ENCODE results near the gene KIF17.
A peak's percentile ranks its signal among the peaks of the same experiment; 100 is the strongest.

- TF ChIP-seq, protein P1, sequence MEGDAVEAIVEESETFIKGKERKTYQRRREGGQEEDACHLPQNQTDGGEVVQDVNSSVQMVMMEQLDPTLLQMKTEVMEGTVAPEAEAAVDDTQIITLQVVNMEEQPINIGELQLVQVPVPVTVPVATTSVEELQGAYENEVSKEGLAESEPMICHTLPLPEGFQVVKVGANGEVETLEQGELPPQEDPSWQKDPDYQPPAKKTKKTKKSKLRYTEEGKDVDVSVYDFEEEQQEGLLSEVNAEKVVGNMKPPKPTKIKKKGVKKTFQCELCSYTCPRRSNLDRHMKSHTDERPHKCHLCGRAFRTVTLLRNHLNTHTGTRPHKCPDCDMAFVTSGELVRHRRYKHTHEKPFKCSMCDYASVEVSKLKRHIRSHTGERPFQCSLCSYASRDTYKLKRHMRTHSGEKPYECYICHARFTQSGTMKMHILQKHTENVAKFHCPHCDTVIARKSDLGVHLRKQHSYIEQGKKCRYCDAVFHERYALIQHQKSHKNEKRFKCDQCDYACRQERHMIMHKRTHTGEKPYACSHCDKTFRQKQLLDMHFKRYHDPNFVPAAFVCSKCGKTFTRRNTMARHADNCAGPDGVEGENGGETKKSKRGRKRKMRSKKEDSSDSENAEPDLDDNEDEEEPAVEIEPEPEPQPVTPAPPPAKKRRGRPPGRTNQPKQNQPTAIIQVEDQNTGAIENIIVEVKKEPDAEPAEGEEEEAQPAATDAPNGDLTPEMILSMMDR (conservative IDR thresholded peaks at IDR 0.05; ENCODE audit: low read depth, low read length) = no peak
- TF ChIP-seq RAD21 (IDR thresholded peaks at IDR 0.05; ENCODE audit: low read length) (no peak), POLR2A (IDR thresholded peaks at IDR 0.05; ENCODE audit: low read depth, low read length) (no peak), MAFK (IDR thresholded peaks at IDR 0.05; ENCODE audit: low read depth, low read length) (no peak), USF2 (IDR thresholded peaks at IDR 0.05; ENCODE audit: low read depth, low read length) (peak; percentile 76)
Observed at GRCh38 chr1:20725189-20726117, 7.6 kb upstream of the KIF17 start.

Data from IMR-90 (cell line).